Effector memory CD4-positive, alpha-beta T cell (primary cell): ENCODE results near the gene DPH6.
"Not testable (repeated sequence)": the region's sequence is repeated elsewhere in the genome, so short reads cannot be mapped to it uniquely, and the experiment has no call there.

Experiments used
- DNase-seq, 3 donors: peaks; one replicate each; pipeline ENCODE4 v3.0.0-alpha.2; 2020
- H3K27ac ChIP-seq: 2 replicates; pipeline ENCODE4 v1.7.0; 2013; ENCODE audit warnings: mild to moderate bottlenecking, low read length, moderate library complexity; ENCODE audit not compliant: insufficient read depth, poor library complexity, severe bottlenecking
- H3K27me3 ChIP-seq: replicated peaks from 2 replicates; pipeline ENCODE4 v1.7.0; 2013; ENCODE audit warnings: mild to moderate bottlenecking, low read length; ENCODE audit not compliant: insufficient read depth, control insufficient read depth, poor library complexity, severe bottlenecking
- H3K36me3 ChIP-seq: 2 replicates; pipeline ENCODE4 v1.7.0; 2013; ENCODE audit warnings: mild to moderate bottlenecking, low read length, moderate library complexity; ENCODE audit not compliant: control insufficient read depth, insufficient read depth
- H3K4me1 ChIP-seq: 2 replicates; pipeline ENCODE4 v1.7.0; 2013; ENCODE audit warnings: low read length, mild to moderate bottlenecking; ENCODE audit not compliant: control insufficient read depth, insufficient read depth, poor library complexity, severe bottlenecking
- H3K4me3 ChIP-seq: 2 replicates; pipeline ENCODE4 v1.7.0; 2013; ENCODE audit warnings: low read length, low read depth, mild to moderate bottlenecking; ENCODE audit not compliant: insufficient read depth, poor library complexity, severe bottlenecking
- H3K9me3 ChIP-seq: 2 replicates; pipeline ENCODE4 v1.7.0; 2013; ENCODE audit warnings: mild to moderate bottlenecking, low read length, moderate library complexity; ENCODE audit not compliant: control insufficient read depth

The DPH6 gene

GRCh38 chr15:35430301-35430700 is 115.7 kb downstream of the DPH6 start:
- no peaks in the 10 kb centered on the region for H3K9me3 ChIP-seq
- H3K36me3 ChIP-seq = no peaks in the 10 kb centered on the region
- H3K4me3 ChIP-seq = no peak overlapping the region
- H3K27ac ChIP-seq = no peak overlapping the region
- H3K27me3 ChIP-seq = no peaks in the 10 kb centered on the region
- no peak for DNase-seq
- no peaks in the 10 kb centered on the region for H3K4me1 ChIP-seq

DNA sequence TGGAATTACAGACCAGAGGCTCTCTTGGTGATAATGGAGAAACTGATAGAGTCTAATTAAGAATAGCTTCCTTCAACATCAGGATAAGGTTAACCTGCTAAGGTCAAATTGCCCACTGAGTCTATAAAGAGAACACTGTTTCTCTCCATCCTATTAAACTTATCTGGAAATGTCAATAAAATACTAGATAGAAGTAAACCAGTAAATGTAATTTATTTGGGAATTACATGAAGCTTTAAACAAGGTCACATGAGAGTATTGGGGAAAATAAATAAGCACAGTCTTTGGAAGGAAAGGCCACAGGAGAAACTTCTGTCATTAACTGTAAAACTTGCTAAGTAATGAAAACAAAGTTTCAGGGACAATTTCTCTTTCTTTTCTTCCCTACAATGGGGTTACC is 118.5 kb downstream of the DPH6 start:
- Histone ChIP-seq H3K27ac (no peak overlapping the region), H3K36me3 (no peaks in the 10 kb centered on the region), H3K27me3 (no peaks in the 10 kb centered on the region), H3K4me3 (no peak overlapping the region), H3K4me1 (no peaks in the 10 kb centered on the region), H3K9me3 (no peaks in the 10 kb centered on the region)
- no peak for DNase-seq

DNA sequence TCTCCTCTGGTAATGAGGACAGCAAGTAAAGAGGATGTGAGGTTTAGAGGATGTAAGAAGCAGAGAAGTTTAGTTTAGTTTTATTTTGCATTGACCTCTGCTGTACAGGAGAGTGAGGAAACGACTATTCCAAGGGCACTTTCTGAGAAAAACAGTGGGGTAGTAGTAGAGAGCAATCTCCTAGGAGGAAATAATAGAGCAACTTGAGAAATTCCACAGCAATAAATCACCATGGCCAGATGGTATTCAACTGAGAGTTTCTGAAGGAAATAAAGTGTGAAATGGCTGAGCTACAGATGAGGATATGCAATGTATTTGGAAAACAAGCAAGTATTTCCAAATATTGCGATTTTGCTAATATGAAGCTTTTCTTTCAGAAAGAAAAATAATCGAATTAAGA is 118.9 kb downstream of the DPH6 start:
- no peaks in the 10 kb centered on the region for H3K4me1 ChIP-seq
- H3K4me3 ChIP-seq = no peak overlapping the region
- no peaks in the 10 kb centered on the region for H3K9me3 ChIP-seq
- no peaks in the 10 kb centered on the region for H3K27me3 ChIP-seq
- no peak overlapping the region for H3K27ac ChIP-seq
- no peak for DNase-seq
- H3K36me3 ChIP-seq = no peaks in the 10 kb centered on the region

DNA sequence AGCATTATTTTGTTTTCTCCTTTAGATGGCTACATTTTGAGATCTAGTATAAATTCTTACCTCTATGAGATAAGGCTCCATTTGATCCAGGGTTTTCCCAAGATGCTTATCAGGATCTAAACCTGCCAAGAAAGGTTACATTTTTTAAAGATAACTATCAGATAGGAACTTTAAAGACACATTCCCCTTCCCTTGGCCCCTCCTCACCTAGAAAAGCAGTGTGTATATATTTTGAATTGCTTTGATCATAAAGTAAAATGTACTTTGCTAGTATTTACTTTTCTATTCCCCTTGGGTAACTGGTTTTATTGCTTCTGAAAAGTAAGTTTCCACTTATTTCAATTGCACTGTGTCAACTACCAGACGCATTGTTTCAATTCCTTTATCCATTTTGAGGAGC is 135.2 kb downstream of the DPH6 start:
- DNase-seq = no peak
- H3K27me3 ChIP-seq = no peaks in the 10 kb centered on the region
- no peaks in the 10 kb centered on the region for H3K4me1 ChIP-seq
- H3K4me3 ChIP-seq = no peak overlapping the region
- H3K27ac ChIP-seq = no peak overlapping the region
- H3K9me3 ChIP-seq = no peaks in the 10 kb centered on the region
- peaks cover 4% of the 10 kb centered on the region for H3K36me3 ChIP-seq

DNA sequence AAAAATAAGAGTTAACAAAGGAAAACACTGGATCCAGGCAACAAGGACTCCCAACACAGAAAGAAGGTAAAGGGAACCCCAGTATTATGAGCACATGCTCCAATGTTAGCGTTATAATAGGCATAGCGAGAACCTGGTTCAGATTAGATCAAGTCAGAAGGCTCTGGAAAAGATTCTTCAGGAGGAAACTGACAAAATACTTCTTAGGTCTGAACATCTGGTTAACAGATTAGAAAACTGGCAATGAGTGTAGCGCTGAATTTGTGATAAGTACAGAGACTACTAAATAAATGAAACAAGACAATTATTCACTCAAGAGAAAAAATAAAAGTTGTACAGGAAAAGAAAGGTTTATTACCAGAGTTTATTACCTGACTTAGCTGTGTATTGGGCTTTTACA is 146.1 kb downstream of the DPH6 start:
- no peaks in the 10 kb centered on the region for H3K27me3 ChIP-seq
- no peaks in the 10 kb centered on the region for H3K36me3 ChIP-seq
- no peaks in the 10 kb centered on the region for H3K9me3 ChIP-seq
- DNase-seq = no peak
- H3K4me1 ChIP-seq = no peaks in the 10 kb centered on the region
- H3K27ac ChIP-seq = no peak overlapping the region
- H3K4me3 ChIP-seq = no peak overlapping the region

DNA sequence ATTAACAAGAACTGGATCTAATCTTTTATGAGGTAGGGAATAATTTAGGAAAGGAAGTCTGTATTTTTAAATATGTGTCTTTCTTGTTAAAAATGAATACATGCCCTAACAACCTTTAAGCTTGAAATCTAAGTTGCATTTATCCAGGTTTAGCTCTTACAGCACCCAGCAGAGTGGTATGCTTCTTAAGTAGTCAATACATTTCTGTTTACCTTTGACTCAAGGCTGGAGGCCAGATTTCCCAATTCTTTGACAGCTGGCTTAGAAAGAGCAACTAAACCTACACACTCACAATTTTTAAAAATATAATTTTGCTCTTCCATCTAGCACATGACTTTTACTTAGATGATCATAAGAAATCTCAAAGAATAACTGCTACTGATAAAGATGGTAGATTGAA is 148.9 kb downstream of the DPH6 start:
- no peak overlapping the region for H3K27ac ChIP-seq
- no peaks in the 10 kb centered on the region for H3K4me1 ChIP-seq
- no peaks in the 10 kb centered on the region for H3K36me3 ChIP-seq
- H3K27me3 ChIP-seq = no peaks in the 10 kb centered on the region
- no peaks in the 10 kb centered on the region for H3K9me3 ChIP-seq
- no peak for DNase-seq
- H3K4me3 ChIP-seq = no peak overlapping the region

DNA sequence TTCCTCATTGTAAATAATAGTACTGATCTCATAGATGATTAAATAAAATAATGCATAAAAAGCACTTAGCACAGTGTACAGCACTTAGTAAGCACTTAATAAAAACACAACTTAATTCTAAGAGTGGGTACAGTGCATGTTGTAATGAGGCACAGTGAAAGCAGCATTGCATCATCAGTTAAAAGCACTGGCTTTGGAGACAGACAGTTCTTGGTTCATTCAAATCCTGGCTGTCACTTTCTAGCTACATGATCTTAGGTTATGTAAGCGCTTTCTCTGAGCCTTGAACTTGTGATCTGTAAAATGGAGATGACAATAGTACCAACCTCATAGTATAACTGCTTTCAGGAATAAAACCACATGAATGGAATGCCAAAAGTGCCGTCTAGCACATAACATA is 151.5 kb downstream of the DPH6 start:
- H3K27me3 ChIP-seq = no peaks in the 10 kb centered on the region
- H3K4me1 ChIP-seq = no peaks in the 10 kb centered on the region
- no peak for DNase-seq
- H3K36me3 ChIP-seq = no peaks in the 10 kb centered on the region
- H3K9me3 ChIP-seq = no peaks in the 10 kb centered on the region
- no peak overlapping the region for H3K27ac ChIP-seq
- no peak overlapping the region for H3K4me3 ChIP-seq

- Histone ChIP-seq H3K4me3 (no peak overlapping the region), H3K27ac (no peak overlapping the region), H3K27me3 (no peaks in the 10 kb centered on the region), H3K4me1 (no peaks in the 10 kb centered on the region), H3K9me3 (no peaks in the 10 kb centered on the region), H3K36me3 (no peaks in the 10 kb centered on the region)
- DNase-seq = no peak
Observed at GRCh38 chr15:35393398-35393797, 152.6 kb downstream of the DPH6 start.

- not testable (repeated sequence) for H3K9me3 ChIP-seq, H3K27ac ChIP-seq, H3K36me3 ChIP-seq, H3K4me3 ChIP-seq, H3K27me3 ChIP-seq, H3K4me1 ChIP-seq, DNase-seq
Observed at GRCh38 chr15:35391408-35391984, 154.5 kb downstream of the DPH6 start.

DNA sequence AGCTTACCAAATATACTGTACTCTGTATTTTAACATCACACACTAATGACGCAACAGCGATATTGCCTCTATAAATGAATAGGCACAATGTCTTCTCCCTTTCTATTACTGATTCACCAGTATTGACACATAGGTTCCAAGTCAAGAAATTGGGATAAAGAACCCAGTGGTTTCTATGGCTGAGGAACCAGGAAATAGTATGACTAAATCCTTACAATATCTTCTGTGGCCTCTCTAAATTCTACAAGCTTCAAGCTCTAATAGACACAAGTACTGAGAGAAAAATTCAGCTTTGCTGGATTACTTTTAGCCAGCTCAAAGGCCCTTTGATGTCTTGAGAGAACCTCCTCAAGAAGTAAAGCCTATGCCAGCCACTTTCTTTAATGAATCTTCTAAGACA is 162.5 kb downstream of the DPH6 start:
- Histone ChIP-seq H3K4me1 (no peaks in the 10 kb centered on the region), H3K9me3 (no peaks in the 10 kb centered on the region), H3K4me3 (no peak overlapping the region), H3K27me3 (no peaks in the 10 kb centered on the region), H3K36me3 (no peaks in the 10 kb centered on the region), H3K27ac (no peak overlapping the region)
- no peak for DNase-seq

DNA sequence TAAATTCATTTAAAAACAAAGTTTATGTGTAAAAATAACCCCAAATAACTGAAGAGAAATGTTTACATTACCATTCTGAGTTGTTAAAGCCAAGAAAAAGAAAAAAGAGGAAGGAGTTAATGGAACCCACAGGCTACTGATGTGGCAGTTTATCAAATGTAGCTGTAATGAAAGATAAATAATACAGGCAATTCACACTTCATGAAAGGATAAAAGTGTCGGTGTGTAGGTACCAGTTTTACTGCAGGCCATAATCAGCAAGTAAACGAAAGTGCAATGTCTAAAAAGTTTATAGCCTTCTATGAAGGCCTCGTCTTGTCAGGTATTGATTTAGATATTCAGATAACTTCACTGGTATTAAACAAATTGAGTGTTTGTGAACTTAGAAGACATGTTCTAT is 164.6 kb downstream of the DPH6 start:
- Histone ChIP-seq H3K27ac (no peak overlapping the region), H3K4me3 (no peak overlapping the region), H3K36me3 (no peaks in the 10 kb centered on the region), H3K4me1 (no peaks in the 10 kb centered on the region), H3K9me3 (no peaks in the 10 kb centered on the region), H3K27me3 (no peaks in the 10 kb centered on the region)
- DNase-seq = no peak
